Stimulated activated CD8-positive, alpha-beta memory T cell treated with anti-CD3 and anti-CD28 coated beads, Interleukin-2, amount 100 ng/mL, for 48 hours (primary cell): Measurements from ENCODE around the gene RNF145.
"Not testable (repeated sequence)": the region's sequence is repeated elsewhere in the genome, so short reads cannot be mapped to it uniquely, and the experiment has no call there.

Source experiments
- DNase-seq, 2 donors: peaks; one replicate each; pipeline ENCODE4 v3.0.0-alpha.2; 2020; ENCODE audit warnings: low read depth in 2 of 2

Gene RNF145

DNA sequence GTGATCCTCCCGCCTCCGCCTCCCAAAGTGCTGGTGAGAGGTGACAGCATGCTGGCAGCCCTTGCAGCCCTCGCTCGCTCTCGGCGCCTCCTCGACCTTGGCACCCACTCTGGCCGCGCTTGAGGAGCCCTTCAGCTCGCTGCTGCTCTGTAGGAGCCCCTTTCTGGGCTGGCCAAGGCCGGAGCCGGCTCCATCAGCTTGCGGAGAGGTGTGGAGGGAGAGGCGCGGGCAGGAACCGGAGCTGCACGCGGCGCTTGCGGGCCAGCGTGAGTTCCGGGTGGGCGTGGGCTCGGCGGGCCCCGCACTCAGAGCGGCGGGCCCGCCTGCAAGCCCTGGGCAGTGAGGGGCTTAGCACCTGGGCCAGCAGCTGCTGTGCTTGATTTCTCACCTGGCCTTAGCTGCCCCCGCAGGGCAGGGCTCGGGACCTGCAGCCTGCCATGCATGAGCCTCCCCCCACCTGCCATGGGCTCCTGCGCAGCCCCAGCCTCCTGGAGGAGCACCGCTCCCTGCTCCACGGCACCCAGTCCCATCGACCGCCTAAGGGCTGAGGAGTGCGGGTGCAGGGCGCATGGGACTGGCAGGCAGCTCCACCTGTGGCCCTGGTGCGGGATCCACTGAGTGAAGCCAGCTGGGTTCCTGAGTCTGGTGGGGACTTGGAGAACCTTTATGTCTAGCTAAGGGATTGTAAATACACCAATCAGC is 90.2 kb downstream of the RNF145 start:
- not testable (repeated sequence) for DNase-seq

DNA sequence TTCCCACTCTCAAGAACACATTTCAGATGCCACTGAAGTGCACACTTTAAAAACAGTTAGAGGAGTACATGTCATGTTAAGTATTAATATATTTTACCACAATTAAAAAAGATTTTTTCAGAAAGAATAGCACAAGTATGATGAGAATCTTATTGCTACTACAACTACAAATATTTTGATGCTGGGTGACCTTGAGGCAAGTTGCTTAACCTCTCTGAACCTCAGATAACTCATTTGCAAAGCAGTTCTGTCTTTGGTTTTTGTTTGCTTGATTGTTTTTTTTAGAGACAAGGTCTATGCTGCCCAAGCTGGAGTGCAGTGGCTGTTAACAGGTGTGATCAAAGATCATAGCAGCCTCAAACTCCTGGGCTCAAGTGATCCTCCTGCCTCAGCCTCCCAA is 95.9 kb downstream of the RNF145 start:
- DNase-seq: no peak

DNA sequence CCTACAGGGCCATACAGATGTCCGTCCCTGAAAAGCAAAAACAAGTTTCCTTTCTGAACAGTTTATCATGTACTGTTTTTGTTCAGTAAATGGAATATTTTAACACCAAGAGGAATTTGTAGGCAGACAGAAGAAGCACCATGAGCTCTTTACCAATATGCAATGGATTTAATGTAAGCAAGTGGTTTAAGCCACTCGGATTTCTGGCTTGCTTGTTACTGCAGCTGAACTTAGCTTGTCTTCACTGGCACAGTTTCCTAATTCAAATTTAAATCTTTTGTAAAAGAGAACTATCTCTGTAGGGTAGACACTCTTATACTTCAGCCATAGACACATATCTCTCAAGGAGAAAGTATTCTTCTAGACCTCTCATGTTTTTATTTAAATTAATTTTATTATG is 96.9 kb downstream of the RNF145 start:
- DNase-seq: no peak
